HUES48 (cell line): ENCODE data around the gene PRRX2.

Experiments used
- H3K27ac ChIP-seq: one replicate; pipeline ENCODE4 v1.7.0; 2013; ENCODE audit warnings: low read depth, low read length, inconsistent platforms
- H3K27me3 ChIP-seq: 2 replicates; pipeline ENCODE4 v1.6.1; 2013; ENCODE audit warnings: mild to moderate bottlenecking, low read length; ENCODE audit not compliant: control insufficient read depth, insufficient read depth
- H3K36me3 ChIP-seq: 2 replicates; pipeline ENCODE4 v1.6.1; 2013; ENCODE audit warnings: low read length; ENCODE audit not compliant: control insufficient read depth, insufficient read depth
- H3K4me1 ChIP-seq: 2 replicates; pipeline ENCODE4 v1.6.1; 2013; ENCODE audit warnings: mild to moderate bottlenecking, low read length; ENCODE audit not compliant: control insufficient read depth, insufficient read depth
- H3K4me3 ChIP-seq: 2 replicates; pipeline ENCODE4 v1.5.1; 2013; ENCODE audit warnings: mild to moderate bottlenecking, low read depth, low read length
- H3K9ac ChIP-seq: 2 replicates; pipeline ENCODE4 v1.6.1; 2013; ENCODE audit warnings: mild to moderate bottlenecking, low read depth, low read length, moderate library complexity
- H3K9me3 ChIP-seq: 2 replicates; pipeline ENCODE4 v1.6.1; 2013; ENCODE audit warnings: low read length; ENCODE audit not compliant: control insufficient read depth, insufficient read depth

The PRRX2 gene

GRCh38 chr9:129644902-129645301 is 20.5 kb upstream of the PRRX2 start:
- Histone ChIP-seq H3K9me3 (no peaks in the 10 kb centered on the region), H3K9ac (no peak overlapping the region), H3K4me1 (peaks cover 6% of the 10 kb centered on the region; the same call in 1 of the 2 replicates), H3K4me3 (no peak overlapping the region), H3K36me3 (no peaks in the 10 kb centered on the region), H3K27me3 (no peaks in the 10 kb centered on the region), H3K27ac (no peak overlapping the region)

GRCh38 chr9:129646252-129646651 is 19.2 kb upstream of the PRRX2 start:
- H3K27me3 ChIP-seq: no peaks in the 10 kb centered on the region
- H3K36me3 ChIP-seq: no peaks in the 10 kb centered on the region
- H3K9me3 ChIP-seq: no peaks in the 10 kb centered on the region
- H3K4me1 ChIP-seq: no peaks in the 10 kb centered on the region
- no peak overlapping the region for H3K4me3 ChIP-seq
- no peak overlapping the region for H3K27ac ChIP-seq
- no peak overlapping the region for H3K9ac ChIP-seq

- H3K9me3 ChIP-seq: no peaks in the 10 kb centered on the region
- H3K4me3 ChIP-seq: no peak overlapping the region
- no peaks in the 10 kb centered on the region for H3K27me3 ChIP-seq
- no peak overlapping the region for H3K27ac ChIP-seq
- no peaks in the 10 kb centered on the region for H3K36me3 ChIP-seq
- no peak overlapping the region for H3K9ac ChIP-seq
- H3K4me1 ChIP-seq: no peaks in the 10 kb centered on the region
Observed at GRCh38 chr9:129646654-129647053, 18.8 kb upstream of the PRRX2 start.

- no peaks in the 10 kb centered on the region for H3K9me3 ChIP-seq
- no peak overlapping the region for H3K4me3 ChIP-seq
- no peak overlapping the region for H3K9ac ChIP-seq
- H3K36me3 ChIP-seq: no peaks in the 10 kb centered on the region
- no peak overlapping the region for H3K27ac ChIP-seq
- H3K27me3 ChIP-seq: no peaks in the 10 kb centered on the region
- H3K4me1 ChIP-seq: no peaks in the 10 kb centered on the region
Observed at GRCh38 chr9:129647635-129648034, 17.8 kb upstream of the PRRX2 start.

GRCh38 chr9:129648092-129648763 is 17.2 kb upstream of the PRRX2 start:
- H3K27ac ChIP-seq: no peak overlapping the region
- no peak overlapping the region for H3K9ac ChIP-seq
- no peaks in the 10 kb centered on the region for H3K27me3 ChIP-seq
- no peak overlapping the region for H3K4me3 ChIP-seq
- no peaks in the 10 kb centered on the region for H3K4me1 ChIP-seq
- no peaks in the 10 kb centered on the region for H3K9me3 ChIP-seq
- no peaks in the 10 kb centered on the region for H3K36me3 ChIP-seq

GRCh38 chr9:129648764-129649115 is 16.7 kb upstream of the PRRX2 start:
- Histone ChIP-seq H3K9ac (no peak overlapping the region), H3K9me3 (no peaks in the 10 kb centered on the region), H3K27ac (no peak overlapping the region), H3K4me3 (no peak overlapping the region), H3K36me3 (no peaks in the 10 kb centered on the region), H3K4me1 (no peaks in the 10 kb centered on the region), H3K27me3 (no peaks in the 10 kb centered on the region)

- Histone ChIP-seq H3K27ac (no peak overlapping the region), H3K9me3 (no peaks in the 10 kb centered on the region), H3K9ac (no peak overlapping the region), H3K4me3 (no peak overlapping the region), H3K36me3 (no peaks in the 10 kb centered on the region), H3K4me1 (no peaks in the 10 kb centered on the region), H3K27me3 (no peaks in the 10 kb centered on the region)
Observed at GRCh38 chr9:129649726-129650679, 15.4 kb upstream of the PRRX2 start.

GRCh38 chr9:129650680-129651235 is 14.7 kb upstream of the PRRX2 start:
- no peak overlapping the region for H3K9ac ChIP-seq
- no peaks in the 10 kb centered on the region for H3K4me1 ChIP-seq
- H3K4me3 ChIP-seq: no peak overlapping the region
- no peaks in the 10 kb centered on the region for H3K9me3 ChIP-seq
- H3K27ac ChIP-seq: no peak overlapping the region
- H3K36me3 ChIP-seq: no peaks in the 10 kb centered on the region
- no peaks in the 10 kb centered on the region for H3K27me3 ChIP-seq

- Histone ChIP-seq H3K27ac (no peak overlapping the region), H3K27me3 (no peaks in the 10 kb centered on the region)
Observed at GRCh38 chr9:129653823-129654553, 11.5 kb upstream of the PRRX2 start.

GRCh38 chr9:129654554-129655040 is 10.8 kb upstream of the PRRX2 start:
- H3K9ac ChIP-seq: no peak overlapping the region
- no peaks in the 10 kb centered on the region for H3K9me3 ChIP-seq
- no peak overlapping the region for H3K4me3 ChIP-seq
- H3K4me1 ChIP-seq: no peaks in the 10 kb centered on the region
- no peaks in the 10 kb centered on the region for H3K27me3 ChIP-seq
- H3K36me3 ChIP-seq: no peaks in the 10 kb centered on the region
- no peak overlapping the region for H3K27ac ChIP-seq

More at GRCh38 chr9:129653823-129654553, 11.5 kb upstream of the PRRX2 start:
- Histone ChIP-seq H3K36me3 (no peaks in the 10 kb centered on the region), H3K4me1 (no peaks in the 10 kb centered on the region), H3K9me3 (no peaks in the 10 kb centered on the region), H3K9ac (no peak overlapping the region), H3K4me3 (no peak overlapping the region)
